Measurements from ENCODE around the gene ARHGAP18.
A peak's percentile ranks its signal among the peaks of the same experiment; 100 is the strongest.

Gene ARHGAP18

GRCh38 chr6:129603741-129604140 is 106.2 kb downstream of the ARHGAP18 start:
- in situ Hi-C loops (cut with MboI; ENCODE audit: low pct_unique_long_range_greater_than_20kb, low sequenced_read_pairs, unreplicated experiment) = no loop called here
- DNase-seq (ENCODE audit: low spot score) = no peak
- TF ChIP-seq CTCF (IDR thresholded peaks at IDR 0.05; ENCODE audit: extremely low read depth, insufficient read depth, missing control alignments) = no peak

GRCh38 chr6:129601323-129601722 is 108.7 kb downstream of the ARHGAP18 start:
- DNase-seq (ENCODE audit: low spot score) = no peak
- in situ Hi-C loops (cut with MboI; ENCODE audit: low pct_unique_long_range_greater_than_20kb, low sequenced_read_pairs, unreplicated experiment) = no loop called here
- TF ChIP-seq CTCF (IDR thresholded peaks at IDR 0.05; ENCODE audit: extremely low read depth, insufficient read depth, missing control alignments) = no peak

- no peak for TF ChIP-seq CTCF (IDR thresholded peaks at IDR 0.05; ENCODE audit: extremely low read depth, insufficient read depth, missing control alignments)
- in situ Hi-C loops (cut with MboI; ENCODE audit: low pct_unique_long_range_greater_than_20kb, low sequenced_read_pairs, unreplicated experiment) = loop anchor here (10.0 kb wide), 1 partner anchor 125 kb away; no protein-coding TSS in a partner anchor
- no peak for DNase-seq (ENCODE audit: low spot score)
These were observed 110.5 kb downstream of the ARHGAP18 start for GRCh38 chr6:129599467-129599866.

GRCh38 chr6:129598244-129599187 is 111.5 kb downstream of the ARHGAP18 start:
- TF ChIP-seq CTCF (IDR thresholded peaks at IDR 0.05; ENCODE audit: extremely low read depth, insufficient read depth, missing control alignments) = peak; percentile 81
- DNase-seq (ENCODE audit: low spot score) = peak; percentile 46
- in situ Hi-C loops (cut with MboI; ENCODE audit: low pct_unique_long_range_greater_than_20kb, low sequenced_read_pairs, unreplicated experiment) = loop anchor here (10.0 kb wide), 1 partner anchor 126 kb away; no protein-coding TSS in a partner anchor

- no peak for TF ChIP-seq CTCF (IDR thresholded peaks at IDR 0.05; ENCODE audit: extremely low read depth, insufficient read depth, missing control alignments)
- in situ Hi-C loops (cut with MboI; ENCODE audit: low pct_unique_long_range_greater_than_20kb, low sequenced_read_pairs, unreplicated experiment) = loop anchor here (10.0 kb wide), 1 partner anchor 128 kb away; no protein-coding TSS in a partner anchor
- no peak for DNase-seq (ENCODE audit: low spot score)
These were observed 112.8 kb downstream of the ARHGAP18 start for GRCh38 chr6:129597023-129597713.

- DNase-seq (ENCODE audit: low spot score) = no peak
- TF ChIP-seq CTCF (IDR thresholded peaks at IDR 0.05; ENCODE audit: extremely low read depth, insufficient read depth, missing control alignments) = no peak
- in situ Hi-C loops (cut with MboI; ENCODE audit: low pct_unique_long_range_greater_than_20kb, low sequenced_read_pairs, unreplicated experiment) = loop anchor here (10.0 kb wide), 1 partner anchor 128 kb away; no protein-coding TSS in a partner anchor
These were observed 113.5 kb downstream of the ARHGAP18 start for GRCh38 chr6:129596522-129596921.
